ENCODE results near the gene RPE65. TPM values are rescaled to one million over a fixed set of nuclear protein-coding genes. Genes with fewer than 3 reads are reported as not detected.

The RPE65 gene
- polyA plus RNA-seq, 2 of the 4 experiments (the other 2 are of a cell fraction), result not detected

- Histone ChIP-seq H3K27ac (peak overlapping the region in 1 of 2 experiments; percentile 67; a peak in 3 of 6 replicates), H3K4me1 (peaks cover 34% of the 10 kb centered on the region), H3K4me3 (no peak overlapping the region), H3K9me3 (no peaks in the 10 kb centered on the region), H3K4me2 (no peak overlapping the region)
- no peak for TF ChIP-seq EHF (CRISPR knock-in tag; IDR thresholded peaks at IDR 0.05)
- TF ChIP-seq POLR2AphosphoS2 (conservative IDR thresholded peaks at IDR 0.05; ENCODE audit: low read length), result no peak
- no peak for TF ChIP-seq NFE2L2 (conservative IDR thresholded peaks at IDR 0.05; ENCODE audit: low read length)
- TF ChIP-seq TP53 (CRISPR knock-in tag; IDR thresholded peaks at IDR 0.05), result no peak
- no peak for TF ChIP-seq ZC3H11A (IDR thresholded peaks at IDR 0.05)
- TF ChIP-seq RCOR1 (IDR thresholded peaks at IDR 0.05; ENCODE audit: low read depth, low read length), result no peak
- no peak for TF ChIP-seq HEYL (CRISPR knock-in tag; IDR thresholded peaks at IDR 0.05)
- no peak for TF ChIP-seq NR3C1 (IDR thresholded peaks at IDR 0.05)
- TF ChIP-seq BCL3 (IDR thresholded peaks at IDR 0.05), result no peak
- no peak for TF ChIP-seq ZFP36 (IDR thresholded peaks at IDR 0.05; ENCODE audit: borderline replicate concordance, partially characterized antibody)
- TF ChIP-seq PHF8 (IDR thresholded peaks at IDR 0.05; ENCODE audit: borderline replicate concordance, low read depth), result no peak
- TF ChIP-seq CHD4 (IDR thresholded peaks at IDR 0.05; ENCODE audit: borderline replicate concordance), result no peak
- TF ChIP-seq KDM5A (IDR thresholded peaks at IDR 0.05), result no peak
- TF ChIP-seq HOXA7 (CRISPR knock-in tag; IDR thresholded peaks at IDR 0.05), result no peak
- TF ChIP-seq SMC3 (IDR thresholded peaks at IDR 0.05), result no peak
- TF ChIP-seq ZNF302 (CRISPR knock-in tag; IDR thresholded peaks at IDR 0.05), result no peak
- TF ChIP-seq ZSCAN20 (CRISPR knock-in tag; IDR thresholded peaks at IDR 0.05), result no peak
- no peak for FAIRE-seq
- WGBS (ENCODE audit: missing lambda C conversion rate), result 90% methylated on average over 2 of the region's 2 CpGs
- ChIA-PET CTCF (interaction anchor here (1.0 to 1.6 kb wide), 5 partner anchors 10 to 266 kb away, joined by 3 to 7 read pairs (median 5); no protein-coding TSS in a partner anchor), POLR2A (no interaction called here)
- DNase-seq (ENCODE audit: low read depth in 1 of 2, low spot score in 1 of 2), result no peak
- no peak for ATAC-seq
Measured at GRCh38 chr1:68383092-68383491, 66.7 kb downstream of the RPE65 start.

- TF ChIP-seq POLR2A (IDR thresholded peaks at IDR 0.05; ENCODE audit: low read length), result no peak
- TF ChIP-seq MAFK (IDR thresholded peaks at IDR 0.05; ENCODE audit: partially characterized antibody), result no peak
- TF ChIP-seq CTCF (IDR thresholded peaks at IDR 0.05), result no peak
- no peak for TF ChIP-seq JUN (IDR thresholded peaks at IDR 0.05)
- no peak for TF ChIP-seq NR3C1 (IDR thresholded peaks at IDR 0.05)
- no peak for TF ChIP-seq EHF (CRISPR knock-in tag; IDR thresholded peaks at IDR 0.05)
- no peak for TF ChIP-seq BHLHE40 (IDR thresholded peaks at IDR 0.05; ENCODE audit: low read depth, low read length)
- TF ChIP-seq KDM1A (IDR thresholded peaks at IDR 0.05; ENCODE audit: low read depth), result no peak
- TF ChIP-seq HOXA7 (CRISPR knock-in tag; IDR thresholded peaks at IDR 0.05), result no peak
- TF ChIP-seq, protein P1, sequence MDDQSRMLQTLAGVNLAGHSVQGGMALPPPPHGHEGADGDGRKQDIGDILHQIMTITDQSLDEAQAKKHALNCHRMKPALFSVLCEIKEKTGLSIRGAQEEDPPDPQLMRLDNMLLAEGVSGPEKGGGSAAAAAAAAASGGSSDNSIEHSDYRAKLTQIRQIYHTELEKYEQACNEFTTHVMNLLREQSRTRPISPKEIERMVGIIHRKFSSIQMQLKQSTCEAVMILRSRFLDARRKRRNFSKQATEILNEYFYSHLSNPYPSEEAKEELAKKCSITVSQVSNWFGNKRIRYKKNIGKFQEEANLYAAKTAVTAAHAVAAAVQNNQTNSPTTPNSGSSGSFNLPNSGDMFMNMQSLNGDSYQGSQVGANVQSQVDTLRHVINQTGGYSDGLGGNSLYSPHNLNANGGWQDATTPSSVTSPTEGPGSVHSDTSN (IDR thresholded peaks at IDR 0.05), result no peak
- DNase-seq (ENCODE audit: low read depth in 1 of 2, low spot score in 1 of 2) (no peak), ATAC-seq (no peak), FAIRE-seq (no peak)
- CTCF ChIA-PET, result interaction anchor here (1.4 kb wide), 2 partner anchors 259 to 263 kb away, joined by 3 read pairs; no protein-coding TSS in a partner anchor
- Histone ChIP-seq H3K4me3 (no peak overlapping the region), H3K27ac (no peak overlapping the region), H3K4me1 (peaks cover 27% of the 10 kb centered on the region), H3K9me3 (no peaks in the 10 kb centered on the region), H3K4me2 (no peak overlapping the region)
- POLR2A ChIA-PET, result no interaction called here
Measured at GRCh38 chr1:68379085-68379478, 70.7 kb downstream of the RPE65 start.

Small RNA genes within 50 kb of the gene (small RNA-seq; reads per million reads assigned to genes)
- 0 reads per million in 6 experiments for gene AL139413.1

Other genes starting within 250 kb of the RPE65 start
- gene WLS, start 217.4 kb downstream of the RPE65 start, polyA plus RNA-seq (2011; rRNA removed), result 6.6 and 7.7 TPM in 2 replicates
- 8.7 to 12.1 TPM (median 10.9 TPM) in 3 replicates for gene WLS, start 217.4 kb downstream of the RPE65 start, polyA plus RNA-seq (2017; fragmentation: RNase III; extraction: RNeasy Plus Mini Kit Qiagen cat#74134 plus additional on column Dnase treatment)
- gene DEPDC1, start 47.1 kb upstream of the RPE65 start, polyA plus RNA-seq (2011; rRNA removed), result 19.7 and 33.6 TPM in 2 replicates
- 18.0 to 20.7 TPM (median 18.2 TPM) in 3 replicates for gene DEPDC1, start 47.1 kb upstream of the RPE65 start, polyA plus RNA-seq (2017; fragmentation: RNase III; extraction: RNeasy Plus Mini Kit Qiagen cat#74134 plus additional on column Dnase treatment)